ENCODE results near the gene HEMGN.

The HEMGN gene

GRCh38 chr9:97900738-97901565 is 37.0 kb downstream of the HEMGN start:
- H3K27me3 ChIP-seq (ENCODE audit: control insufficient read depth in 1 of 2, insufficient read depth in 1 of 2, low read length in 2 of 2), result no peaks in the 10 kb centered on the region
- no peak overlapping the region for H4K8ac ChIP-seq (ENCODE audit: low read length)
- no peak overlapping the region for H3K18ac ChIP-seq (ENCODE audit: low read depth in 1 of 2, low read length in 2 of 2)
- H3K4me2 ChIP-seq (ENCODE audit: low read length, poor library complexity, severe bottlenecking), result no peak overlapping the region
- H3K9ac ChIP-seq (ENCODE audit: low read length), result peak overlapping the region; percentile 67
- H3K36me3 ChIP-seq (ENCODE audit: control insufficient read depth in 1 of 2, insufficient read depth in 2 of 2, low read depth in 1 of 2, low read length in 2 of 2), result peaks cover 10 to 12% of the 10 kb centered on the region in 2 experiments
- peak; percentile 55 for DNase-seq
- no peak overlapping the region for H2AFZ ChIP-seq (ENCODE audit: low read depth, low read length)
- no peaks in the 10 kb centered on the region for H3K9me3 ChIP-seq (ENCODE audit: control insufficient read depth, low read length)
- H3K4ac ChIP-seq (ENCODE audit: low read depth in 1 of 2, low read length in 2 of 2), result no peak overlapping the region
- H2BK120ac ChIP-seq (ENCODE audit: low read depth, low read length), result no peak overlapping the region
- WGBS, result 60% methylated on average over 4 of the region's 5 CpGs
- peak overlapping the region in 1 of 2 experiments; percentile 60 for H3K4me3 ChIP-seq (ENCODE audit: insufficient read depth in 1 of 2, low read depth in 1 of 2, low read length in 2 of 2)
- no peak overlapping the region for H3K14ac ChIP-seq (ENCODE audit: low read length in 2 of 2)
- no peak overlapping the region for H2BK15ac ChIP-seq (ENCODE audit: low read depth, poor library complexity, severe bottlenecking)
- no peak overlapping the region for H2AK5ac ChIP-seq (ENCODE audit: low read length, severe bottlenecking)
- H2BK5ac ChIP-seq (ENCODE audit: low read depth, low read length, poor library complexity, severe bottlenecking), result no peak overlapping the region
- H3K79me1 ChIP-seq (replicated peaks; ENCODE audit: low read length, poor library complexity, severe bottlenecking), result peaks cover 13% of the 10 kb centered on the region
- no peak overlapping the region for H4K91ac ChIP-seq (ENCODE audit: low read length)
- peaks cover 1% of the 10 kb centered on the region for H3K4me1 ChIP-seq (ENCODE audit: control insufficient read depth, insufficient read depth, low read depth, low read length)
- H2BK12ac ChIP-seq (ENCODE audit: low read length in 2 of 2), result no peak overlapping the region
- H3K27ac ChIP-seq (ENCODE audit: low read length, poor library complexity, severe bottlenecking), result no peak overlapping the region
- H3K23ac ChIP-seq (ENCODE audit: low read length in 2 of 2), result no peak overlapping the region

GRCh38 chr9:97900103-97900737 is 37.8 kb downstream of the HEMGN start:
- WGBS, result 96% methylated on average over 9 of the region's 9 CpGs
- H3K4me2 ChIP-seq (ENCODE audit: low read length, poor library complexity, severe bottlenecking), result no peak overlapping the region
- H2BK5ac ChIP-seq (ENCODE audit: low read depth, low read length, poor library complexity, severe bottlenecking), result no peak overlapping the region
- peak overlapping the region; percentile 67 for H3K9ac ChIP-seq (ENCODE audit: low read length)
- no peak overlapping the region for H3K18ac ChIP-seq (ENCODE audit: low read depth in 1 of 2, low read length in 2 of 2)
- no peak overlapping the region for H3K27ac ChIP-seq (ENCODE audit: low read length, poor library complexity, severe bottlenecking)
- H2BK12ac ChIP-seq (ENCODE audit: low read length in 2 of 2), result no peak overlapping the region
- H4K91ac ChIP-seq (ENCODE audit: low read length), result no peak overlapping the region
- peaks cover 12 to 14% of the 10 kb centered on the region in 2 experiments for H3K36me3 ChIP-seq (ENCODE audit: control insufficient read depth in 1 of 2, insufficient read depth in 2 of 2, low read depth in 1 of 2, low read length in 2 of 2)
- no peak for DNase-seq
- no peak overlapping the region for H3K14ac ChIP-seq (ENCODE audit: low read length in 2 of 2)
- H2BK120ac ChIP-seq (ENCODE audit: low read depth, low read length), result no peak overlapping the region
- no peaks in the 10 kb centered on the region for H3K9me3 ChIP-seq (ENCODE audit: control insufficient read depth, low read length)
- peaks cover 1% of the 10 kb centered on the region for H3K4me1 ChIP-seq (ENCODE audit: control insufficient read depth, insufficient read depth, low read depth, low read length)
- no peak overlapping the region for H2AK5ac ChIP-seq (ENCODE audit: low read length, severe bottlenecking)
- H3K4ac ChIP-seq (ENCODE audit: low read depth in 1 of 2, low read length in 2 of 2), result no peak overlapping the region
- peak overlapping the region in 1 of 2 experiments; percentile 60 for H3K4me3 ChIP-seq (ENCODE audit: insufficient read depth in 1 of 2, low read depth in 1 of 2, low read length in 2 of 2)
- H3K79me1 ChIP-seq (replicated peaks; ENCODE audit: low read length, poor library complexity, severe bottlenecking), result peaks cover 8% of the 10 kb centered on the region
- H4K8ac ChIP-seq (ENCODE audit: low read length), result no peak overlapping the region
- no peak overlapping the region for H3K23ac ChIP-seq (ENCODE audit: low read length in 2 of 2)
- H3K27me3 ChIP-seq (ENCODE audit: control insufficient read depth in 1 of 2, insufficient read depth in 1 of 2, low read length in 2 of 2), result no peaks in the 10 kb centered on the region
- no peak overlapping the region for H2BK15ac ChIP-seq (ENCODE audit: low read depth, poor library complexity, severe bottlenecking)
- H2AFZ ChIP-seq (ENCODE audit: low read depth, low read length), result no peak overlapping the region

- WGBS, result 77% methylated on average over 6 of the region's 6 CpGs
- Histone ChIP-seq H2BK120ac (ENCODE audit: low read depth, low read length) (no peak overlapping the region), H2AFZ (ENCODE audit: low read depth, low read length) (no peak overlapping the region), H4K91ac (ENCODE audit: low read length) (no peak overlapping the region), H4K8ac (ENCODE audit: low read length) (no peak overlapping the region), H3K4me1 (ENCODE audit: control insufficient read depth, insufficient read depth, low read depth, low read length) (peaks cover 4% of the 10 kb centered on the region), H3K9me3 (ENCODE audit: control insufficient read depth, low read length) (peaks cover 9% of the 10 kb centered on the region), H2BK5ac (ENCODE audit: low read depth, low read length, poor library complexity, severe bottlenecking) (no peak overlapping the region), H3K36me3 (ENCODE audit: control insufficient read depth in 1 of 2, insufficient read depth in 2 of 2, low read depth in 1 of 2, low read length in 2 of 2) (peaks cover 0 to 10% of the 10 kb centered on the region in 2 experiments), H2BK15ac (ENCODE audit: low read depth, poor library complexity, severe bottlenecking) (no peak overlapping the region), H2AK5ac (ENCODE audit: low read length, severe bottlenecking) (no peak overlapping the region), H3K27ac (ENCODE audit: low read length, poor library complexity, severe bottlenecking) (no peak overlapping the region), H3K4ac (ENCODE audit: low read depth in 1 of 2, low read length in 2 of 2) (no peak overlapping the region), H3K79me1 (replicated peaks; ENCODE audit: low read length, poor library complexity, severe bottlenecking) (peaks cover 1% of the 10 kb centered on the region), H3K23ac (ENCODE audit: low read length in 2 of 2) (no peak overlapping the region), H3K9ac (ENCODE audit: low read length) (no peak overlapping the region), H3K4me2 (ENCODE audit: low read length, poor library complexity, severe bottlenecking) (no peak overlapping the region), H3K14ac (ENCODE audit: low read length in 2 of 2) (no peak overlapping the region), H3K27me3 (ENCODE audit: control insufficient read depth in 1 of 2, insufficient read depth in 1 of 2, low read length in 2 of 2) (no peaks in the 10 kb centered on the region), H3K4me3 (ENCODE audit: insufficient read depth in 1 of 2, low read depth in 1 of 2, low read length in 2 of 2) (no peak overlapping the region), H2BK12ac (ENCODE audit: low read length in 2 of 2) (no peak overlapping the region), H3K18ac (ENCODE audit: low read depth in 1 of 2, low read length in 2 of 2) (no peak overlapping the region)
- peak; percentile 3 for DNase-seq
These were observed 42.2 kb downstream of the HEMGN start for GRCh38 chr9:97895695-97896332.

- H2BK12ac ChIP-seq (ENCODE audit: low read length in 2 of 2), result no peak overlapping the region
- peaks cover 0 to 10% of the 10 kb centered on the region in 2 experiments for H3K36me3 ChIP-seq (ENCODE audit: control insufficient read depth in 1 of 2, insufficient read depth in 2 of 2, low read depth in 1 of 2, low read length in 2 of 2)
- H3K18ac ChIP-seq (ENCODE audit: low read depth in 1 of 2, low read length in 2 of 2), result no peak overlapping the region
- no peaks in the 10 kb centered on the region for H3K27me3 ChIP-seq (ENCODE audit: control insufficient read depth in 1 of 2, insufficient read depth in 1 of 2, low read length in 2 of 2)
- no peak overlapping the region for H3K4me3 ChIP-seq (ENCODE audit: insufficient read depth in 1 of 2, low read depth in 1 of 2, low read length in 2 of 2)
- H3K4ac ChIP-seq (ENCODE audit: low read depth in 1 of 2, low read length in 2 of 2), result no peak overlapping the region
- H3K9me3 ChIP-seq (ENCODE audit: control insufficient read depth, low read length), result peaks cover 9% of the 10 kb centered on the region
- no peak overlapping the region for H2BK15ac ChIP-seq (ENCODE audit: low read depth, poor library complexity, severe bottlenecking)
- no peak overlapping the region for H3K9ac ChIP-seq (ENCODE audit: low read length)
- H3K14ac ChIP-seq (ENCODE audit: low read length in 2 of 2), result no peak overlapping the region
- no peak overlapping the region for H2BK120ac ChIP-seq (ENCODE audit: low read depth, low read length)
- H3K27ac ChIP-seq (ENCODE audit: low read length, poor library complexity, severe bottlenecking), result no peak overlapping the region
- no peak overlapping the region for H3K23ac ChIP-seq (ENCODE audit: low read length in 2 of 2)
- no peak overlapping the region for H3K4me2 ChIP-seq (ENCODE audit: low read length, poor library complexity, severe bottlenecking)
- no peak overlapping the region for H2BK5ac ChIP-seq (ENCODE audit: low read depth, low read length, poor library complexity, severe bottlenecking)
- H2AK5ac ChIP-seq (ENCODE audit: low read length, severe bottlenecking), result no peak overlapping the region
- no CpG with 5 or more reads among the region's 1 CpG for WGBS
- H2AFZ ChIP-seq (ENCODE audit: low read depth, low read length), result no peak overlapping the region
- H3K79me1 ChIP-seq (replicated peaks; ENCODE audit: low read length, poor library complexity, severe bottlenecking), result no peaks in the 10 kb centered on the region
- H4K91ac ChIP-seq (ENCODE audit: low read length), result no peak overlapping the region
- no peak for DNase-seq
- no peak overlapping the region for H4K8ac ChIP-seq (ENCODE audit: low read length)
- H3K4me1 ChIP-seq (ENCODE audit: control insufficient read depth, insufficient read depth, low read depth, low read length), result peaks cover 4% of the 10 kb centered on the region
These were observed 42.8 kb downstream of the HEMGN start for GRCh38 chr9:97895211-97895610.

Measured in mesenchymal stem cell (in vitro differentiated cells and primary cell).